GM12878 (cell line): ENCODE measurements around the gene ASCC1.

Experiments
- CTCF ChIP-seq, 3 experiments: IDR thresholded peaks in 2 of 3; conservative IDR thresholded peaks in 1 of 3; 2 replicates each; pipeline ENCODE4 v1.5.1; 2011; ENCODE audit warnings: low read depth in 3 of 3, low read length in 3 of 3, mild to moderate bottlenecking in 3 of 3, control low read depth in 2 of 3, moderate library complexity in 2 of 3, inconsistent platforms in 1 of 3, mixed read lengths in 1 of 3; ENCODE audit not compliant: control insufficient read depth in 2 of 3, insufficient read depth in 1 of 3; ENCODE audit errors: extremely low read depth in 1 of 3
- EP300 ChIP-seq, 2 experiments: fragments of 150-350 bp in 1 of 2; IDR thresholded peaks; 2 replicates each; pipeline ENCODE4 v1.6.1; 2011 to 2012; ENCODE audit warnings: low read depth in 2 of 2, low read length in 2 of 2, borderline replicate concordance in 1 of 2, improper control_type of control experiment in 1 of 2, inconsistent platforms in 1 of 2; ENCODE audit not compliant: control insufficient read depth in 1 of 2
- NFIC ChIP-seq: IDR thresholded peaks from 2 replicates; pipeline ENCODE4 v1.6.1; 2012; ENCODE audit warnings: low read depth, mild to moderate bottlenecking, inconsistent platforms, low read length, moderate library complexity
- SIN3A ChIP-seq: IDR thresholded peaks from 2 replicates; pipeline ENCODE4 v1.6.1; 2012; ENCODE audit warnings: low read depth, low read length, improper control_type of control experiment
- ZNF384 ChIP-seq: IDR thresholded peaks from 2 replicates; pipeline ENCODE4 v1.6.1; 2012; ENCODE audit warnings: low read depth, mild to moderate bottlenecking, low read length, improper control_type of control experiment, borderline replicate concordance

- TF ChIP-seq SIN3A = no peak
- no peak for TF ChIP-seq CTCF (IDR thresholded peaks at IDR 0.05 in 2 of 3, conservative IDR thresholded peaks at IDR 0.05 in 1 of 3; ENCODE audit: control insufficient read depth in 2 of 3, extremely low read depth in 1 of 3, insufficient read depth in 1 of 3, low read depth in 3 of 3, low read length in 3 of 3)
- TF ChIP-seq NFIC = no peak
- no peak for TF ChIP-seq ZNF384
- no peak for TF ChIP-seq EP300 (IDR thresholded peaks at IDR 0.05; ENCODE audit: borderline replicate concordance in 1 of 2, control insufficient read depth in 1 of 2, low read depth in 2 of 2, low read length in 2 of 2)
These were observed 111.0 kb downstream of the ASCC1 start for GRCh38 chr10:72105098-72105475.
